HG02852 (cell line): ENCODE results near the gene ZNF43.
A peak's percentile ranks its signal among the peaks of the same experiment; 100 is the strongest.
"Not testable (repeated sequence)": the region's sequence is repeated elsewhere in the genome, so short reads cannot be mapped to it uniquely, and the experiment has no call there.

Experiments used
- ATAC-seq: cut with Tn5 transposase; IDR thresholded peaks from one replicate; pipeline ENCODE4 v1.9.1; 2021; ENCODE audit warnings: mild to moderate bottlenecking, moderate library complexity; ENCODE audit not compliant: unreplicated experiment

Gene ZNF43

DNA sequence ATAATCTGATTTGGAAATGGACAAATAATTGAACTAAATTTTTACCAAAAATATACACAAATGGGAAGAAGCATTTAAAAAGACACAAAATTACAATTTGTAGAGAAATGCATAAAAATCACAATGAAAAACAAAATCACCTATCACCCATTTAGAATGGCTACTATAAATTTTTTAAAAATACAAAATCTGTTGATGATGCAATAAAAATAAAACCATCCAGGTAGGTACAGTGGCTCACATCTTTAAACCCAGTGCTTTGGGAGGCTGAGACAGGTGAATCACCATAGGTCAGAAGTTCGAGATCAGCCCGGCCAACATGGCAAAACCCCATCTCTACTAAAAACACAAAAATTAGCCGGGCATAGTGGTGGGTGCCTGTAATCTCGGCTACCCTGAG lies 23.5 kb downstream of the ZNF43 start:
- ATAC-seq: no peak

DNA sequence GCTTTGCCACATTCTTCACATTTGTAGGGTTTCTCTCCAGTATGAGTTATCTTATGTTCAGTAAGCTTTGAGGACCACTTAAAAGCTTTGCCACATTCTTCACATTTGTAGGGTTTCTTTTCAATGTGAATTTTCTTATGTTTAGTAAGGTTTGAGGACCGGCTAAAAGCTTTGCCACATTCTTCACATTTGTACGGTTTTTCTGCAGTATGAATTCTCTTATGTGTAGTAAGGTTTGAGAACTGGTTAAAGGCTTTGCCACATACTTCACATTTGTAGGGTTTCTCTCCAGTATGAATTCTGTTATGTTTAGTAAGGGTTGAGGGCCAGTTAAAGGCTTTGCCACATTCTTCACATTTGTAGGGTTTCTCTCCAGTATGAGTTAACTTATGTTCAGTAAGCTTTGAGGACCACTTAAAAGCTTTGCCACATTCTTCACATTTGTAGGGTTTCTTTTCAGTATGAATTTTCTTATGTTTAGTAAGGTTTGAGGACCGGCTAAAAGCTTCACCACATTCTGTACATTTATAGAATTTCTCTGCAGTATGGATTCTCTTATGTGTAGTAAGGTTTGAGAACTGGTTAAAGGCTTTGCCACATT lies 27.5 kb downstream of the ZNF43 start:
- not testable (repeated sequence) for ATAC-seq

DNA sequence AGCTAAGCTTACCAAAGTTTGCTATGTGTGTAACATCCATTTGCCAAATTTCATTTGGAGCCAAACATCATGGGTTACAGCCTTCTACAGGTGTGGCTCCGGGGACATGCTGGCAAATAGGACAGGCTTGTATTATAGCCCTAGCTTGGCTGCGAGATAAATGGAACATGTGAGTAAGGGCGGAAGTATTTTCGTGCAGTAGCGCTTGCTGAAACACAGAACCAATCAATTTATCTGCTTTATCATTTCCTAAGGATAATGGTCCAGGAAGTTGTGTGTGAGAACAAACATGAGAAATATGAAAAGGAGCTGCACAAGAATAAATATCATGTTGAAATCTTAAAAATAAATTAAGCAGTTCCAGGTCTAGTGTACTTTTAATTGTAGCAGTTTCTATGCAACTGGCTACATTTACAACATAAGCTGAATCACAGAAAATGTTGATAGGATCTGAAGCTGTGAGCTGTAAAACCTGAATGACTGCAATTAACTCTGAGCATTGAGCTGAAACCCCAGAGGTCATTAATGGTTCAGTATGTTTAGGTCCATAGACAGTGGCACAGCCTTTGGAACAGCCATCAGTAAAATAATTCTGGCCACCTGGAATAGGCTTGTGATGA lies 46.4 kb downstream of the ZNF43 start:
- ATAC-seq: no peak

DNA sequence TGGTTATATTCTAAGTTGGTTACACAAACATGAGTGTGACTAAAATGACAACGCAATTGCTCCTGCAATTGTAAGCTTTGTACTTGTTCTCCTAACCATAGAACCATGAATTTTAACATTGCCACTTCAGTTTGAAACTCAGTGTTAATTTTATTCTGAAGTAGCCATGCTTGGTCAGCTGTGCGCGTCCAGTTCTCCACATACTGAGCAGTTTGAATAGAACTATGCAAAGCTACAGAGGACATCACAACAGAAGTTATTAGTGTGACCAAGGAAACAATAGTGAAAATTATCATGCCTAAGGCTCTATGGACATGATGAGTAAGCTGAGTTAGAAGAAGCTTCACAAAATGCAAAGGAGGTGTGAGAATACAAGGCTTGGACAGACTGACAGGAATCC lies 49.0 kb downstream of the ZNF43 start:
- ATAC-seq: no peak

DNA sequence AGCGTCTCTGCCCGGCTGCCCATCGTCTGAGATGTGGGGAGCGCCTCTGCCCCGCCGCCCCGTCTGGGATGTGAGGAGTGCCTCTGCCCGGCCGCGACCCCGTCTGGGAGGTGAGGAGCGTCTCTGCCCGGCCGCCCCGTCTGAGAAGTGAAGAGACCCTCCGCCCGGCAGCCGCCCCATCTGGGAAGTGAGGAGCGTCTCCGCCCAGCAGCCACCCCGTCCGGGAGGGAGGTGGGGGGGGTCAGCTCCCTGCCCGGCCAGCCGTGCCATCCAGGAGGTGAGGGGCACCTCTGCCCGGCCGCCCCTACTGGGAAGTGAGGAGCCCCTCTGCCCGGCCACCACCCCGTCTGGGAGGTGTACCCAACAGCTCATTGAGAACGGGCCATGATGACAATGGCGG lies 60.2 kb downstream of the ZNF43 start:
- not testable (repeated sequence) for ATAC-seq

DNA sequence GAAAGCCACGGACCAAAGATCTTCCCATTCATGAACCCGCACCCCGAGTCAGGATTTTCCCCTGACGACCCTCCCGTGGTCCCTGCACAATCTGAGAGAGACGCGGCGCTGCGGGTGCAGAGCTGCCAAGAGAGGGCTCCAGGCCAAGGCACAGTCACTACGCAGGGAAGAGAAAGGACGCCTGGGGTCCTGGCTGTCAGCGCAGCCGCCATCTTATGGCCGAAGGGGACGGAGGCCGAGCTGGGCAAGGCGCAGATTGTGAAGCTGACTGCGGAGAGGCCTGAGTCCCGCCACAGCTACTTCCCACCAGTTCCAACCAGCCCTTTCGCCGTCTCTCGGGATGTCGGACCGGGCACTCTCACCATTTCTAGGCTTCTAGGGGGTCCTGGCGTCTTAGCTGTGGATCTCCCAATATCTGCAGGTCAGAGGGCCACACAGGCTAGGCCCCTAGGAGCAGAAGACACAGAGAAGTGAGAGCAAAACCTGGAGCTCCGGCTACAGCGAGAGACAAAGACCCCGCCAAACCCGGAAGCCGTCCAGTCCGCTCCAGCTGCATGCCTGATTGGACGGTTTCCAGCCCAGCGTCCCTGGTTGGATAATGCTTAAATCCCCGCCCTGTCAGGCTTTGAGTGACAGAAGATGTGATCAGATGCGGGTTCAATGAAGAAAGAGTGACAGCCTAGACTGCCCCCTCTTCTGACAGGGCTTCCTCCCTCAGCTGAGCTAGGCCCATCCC lies 68.7 kb downstream of the ZNF43 start, which contains the start of gene ZNF100:
TSS of gene ZNF100 (minus strand) at position 515 of the 736 bp plus-strand sequence. CDS start at position 365, 150 bp downstream.
- ATAC-seq: peak; percentile 95

DNA sequence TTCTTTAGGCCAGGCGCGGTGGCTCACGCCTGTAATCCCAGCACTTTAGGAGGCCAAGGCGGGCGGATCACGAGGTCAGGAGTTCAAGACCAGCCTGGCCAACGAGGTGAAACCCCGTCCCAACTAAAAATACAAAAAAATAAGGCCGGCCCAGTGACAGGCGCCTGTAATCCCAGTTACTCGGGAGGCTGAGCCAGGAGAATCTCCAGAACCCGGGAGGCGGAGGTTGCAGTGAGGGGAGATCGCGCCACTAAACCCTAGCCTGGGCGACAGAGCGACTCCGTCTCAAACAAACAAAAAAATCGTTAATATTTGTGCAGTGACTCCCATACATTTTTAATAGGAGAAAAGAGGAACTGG lies 69.3 kb downstream of the ZNF43 start:
- peak; percentile 5 for ATAC-seq

DNA sequence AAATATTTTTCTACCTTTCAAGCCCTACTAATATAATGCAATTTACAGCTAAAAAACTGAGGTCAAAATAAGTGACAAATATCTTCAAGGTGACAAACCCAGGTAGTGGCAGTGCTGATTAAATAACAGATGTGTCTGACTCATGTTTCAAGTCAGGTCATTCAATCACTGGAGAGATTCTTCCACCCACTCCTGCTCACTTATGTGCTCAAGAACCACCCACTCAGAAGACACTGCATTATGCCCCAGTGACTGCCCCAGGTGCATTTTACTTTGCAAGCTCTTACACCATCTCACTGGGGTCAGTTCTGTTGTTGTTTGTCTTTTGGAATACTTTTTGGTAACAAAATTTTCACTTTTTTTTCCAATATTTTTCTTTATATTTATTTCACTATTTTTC lies 70.8 kb downstream of the ZNF43 start:
- ATAC-seq: no peak

DNA sequence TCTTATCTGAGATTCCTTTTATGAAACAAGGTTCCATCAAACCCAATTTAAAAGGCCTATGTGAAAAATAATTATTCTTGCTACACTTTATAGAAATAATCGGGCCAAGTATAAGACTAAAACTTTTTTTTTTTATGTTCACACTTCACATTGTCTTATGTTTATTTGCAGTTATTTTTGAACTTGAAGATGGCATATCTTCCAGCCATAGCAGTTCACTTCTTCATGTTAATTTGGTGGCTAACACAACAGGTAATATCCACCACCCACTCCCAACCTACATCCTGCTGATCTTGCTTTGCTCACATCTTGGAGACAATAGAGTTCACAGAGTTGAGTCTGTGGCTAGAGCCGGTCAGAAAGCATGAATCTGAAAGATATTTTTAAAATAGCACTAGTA lies 74.4 kb downstream of the ZNF43 start:
- not testable (repeated sequence) for ATAC-seq

DNA sequence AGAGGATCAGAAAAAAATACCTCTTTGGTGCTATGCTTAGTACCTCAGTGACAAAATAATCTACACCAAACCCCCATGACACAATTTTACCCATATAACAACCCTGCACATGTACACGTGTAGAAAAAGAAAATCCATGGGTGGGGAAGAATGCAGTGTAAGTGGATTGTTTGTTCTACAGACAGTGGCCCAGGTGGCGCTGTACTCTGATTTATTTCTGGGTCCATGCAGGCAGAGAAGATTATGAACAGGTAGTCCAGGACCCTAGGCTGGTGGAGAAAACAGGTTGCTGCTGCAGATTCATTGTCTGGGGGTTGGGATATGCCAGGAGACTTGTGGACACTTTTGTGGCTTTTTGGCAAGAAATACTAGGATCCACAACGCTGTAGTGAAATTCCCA lies 77.7 kb downstream of the ZNF43 start:
- ATAC-seq: no peak

DNA sequence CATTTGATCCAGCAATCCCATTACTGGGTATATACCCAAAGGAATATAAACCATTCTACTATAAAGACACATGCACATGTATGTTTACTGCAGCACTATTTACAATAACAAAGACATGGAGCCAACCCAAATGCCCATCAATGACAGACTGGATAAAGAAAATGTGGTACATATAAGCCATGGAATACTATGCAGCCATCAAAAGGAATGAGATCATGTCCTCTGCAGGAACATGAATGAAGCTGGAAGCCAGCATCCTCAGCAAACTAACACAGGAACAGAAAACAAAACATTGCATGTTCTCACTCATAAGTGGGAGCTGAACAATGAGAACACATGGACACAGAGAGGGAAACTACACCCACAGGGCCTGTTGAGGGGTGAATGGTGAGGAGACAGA lies 80.4 kb downstream of the ZNF43 start:
- not testable (repeated sequence) for ATAC-seq
